ENCODE results near the gene TOP2B. TPM values are rescaled to one million over a fixed set of nuclear protein-coding genes. Genes with fewer than 3 reads are reported as not detected.

TOP2B gene
- total and polyA plus RNA-seq, 9 of the 15 experiments (the other 6 are each of a cell fraction or from before 2014, with no cell fraction given), result 45.3 to 186 (median 134) TPM

DNA sequence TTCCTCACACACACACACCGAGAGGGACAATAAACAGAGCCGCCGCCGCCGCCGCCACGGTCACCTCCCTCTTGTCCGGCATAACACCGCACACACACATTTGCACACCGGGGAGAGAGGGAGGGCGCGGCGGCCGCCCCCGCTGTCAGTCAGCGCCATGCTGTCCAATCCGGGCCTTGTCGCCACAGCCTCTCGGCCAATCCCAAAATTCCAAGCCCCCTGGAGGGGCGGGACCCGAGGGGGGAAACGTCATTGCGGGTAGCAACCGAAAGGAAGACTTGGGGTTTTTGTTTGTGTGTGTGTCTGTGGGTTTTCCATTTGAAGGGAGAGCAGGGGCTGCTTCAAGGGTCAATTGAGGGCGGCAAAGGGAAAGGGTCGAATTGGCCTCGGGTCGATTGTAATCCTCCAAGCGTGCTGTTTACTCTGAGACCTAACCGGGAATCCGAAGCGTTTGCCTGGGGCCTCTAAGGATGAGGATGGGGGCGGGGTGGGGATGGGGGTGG lies at the start of gene TOP2B (continued):
- TF ChIP-seq, protein P1, sequence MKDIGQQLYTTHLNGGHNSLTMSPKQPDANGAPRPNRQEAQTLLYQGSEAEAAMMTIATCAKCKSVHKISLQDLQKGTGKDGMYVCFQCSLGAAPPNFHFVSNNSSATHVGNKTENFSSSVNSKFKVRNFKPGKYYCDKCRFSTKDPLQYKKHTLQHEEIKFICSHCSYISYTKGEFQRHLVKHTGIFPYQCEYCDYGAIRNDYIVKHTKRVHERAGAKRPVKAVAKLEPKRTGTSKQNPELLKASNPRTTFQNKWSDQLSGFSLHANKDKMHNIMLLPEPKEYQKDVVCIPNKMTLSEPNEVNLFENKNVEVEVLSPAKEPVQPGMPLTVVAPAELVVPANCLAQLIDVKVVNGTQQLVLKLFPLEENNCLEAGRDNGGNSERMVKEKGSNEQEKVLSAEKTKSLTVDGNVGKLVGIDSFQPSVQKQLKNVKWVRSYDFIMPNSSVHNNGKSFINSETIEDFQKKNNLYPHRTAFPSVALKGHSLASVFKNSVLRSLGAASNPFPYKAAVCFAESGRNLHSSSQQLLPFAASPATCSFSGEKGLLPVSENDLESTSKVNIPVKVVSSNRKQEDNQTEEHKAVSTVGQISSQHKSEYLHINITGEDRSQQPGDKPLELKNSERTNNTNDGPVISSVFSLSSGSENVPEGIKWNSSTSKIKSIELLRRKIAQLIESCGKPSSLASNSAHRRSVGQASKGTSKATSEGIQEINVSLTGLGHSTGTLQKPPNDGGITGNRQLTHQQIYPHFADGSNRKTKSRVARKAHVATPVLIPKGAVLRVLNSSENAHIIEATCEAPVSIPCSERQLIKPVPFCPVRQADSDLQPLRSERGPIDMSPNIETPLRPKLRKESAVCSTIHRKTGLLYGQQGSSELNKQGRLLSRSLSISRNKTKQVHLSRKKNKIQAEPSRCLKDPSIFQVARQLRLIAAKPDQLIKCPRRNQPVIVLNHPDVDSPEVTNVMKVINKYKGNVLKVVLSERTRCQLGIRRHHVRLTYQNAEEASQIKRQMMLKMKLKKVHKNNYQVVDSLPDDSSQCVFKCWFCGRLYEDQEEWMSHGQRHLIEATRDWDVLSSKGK (CRISPR knock-in tag; IDR thresholded peaks at IDR 0.05), result no peak
- peak; percentile 98 for TF ChIP-seq CREM (IDR thresholded peaks at IDR 0.05; ENCODE audit: low read depth)
- no peak for TF ChIP-seq ZNF175 (CRISPR knock-in tag; IDR thresholded peaks at IDR 0.05; ENCODE audit: low read depth)
- TF ChIP-seq, protein P2, sequence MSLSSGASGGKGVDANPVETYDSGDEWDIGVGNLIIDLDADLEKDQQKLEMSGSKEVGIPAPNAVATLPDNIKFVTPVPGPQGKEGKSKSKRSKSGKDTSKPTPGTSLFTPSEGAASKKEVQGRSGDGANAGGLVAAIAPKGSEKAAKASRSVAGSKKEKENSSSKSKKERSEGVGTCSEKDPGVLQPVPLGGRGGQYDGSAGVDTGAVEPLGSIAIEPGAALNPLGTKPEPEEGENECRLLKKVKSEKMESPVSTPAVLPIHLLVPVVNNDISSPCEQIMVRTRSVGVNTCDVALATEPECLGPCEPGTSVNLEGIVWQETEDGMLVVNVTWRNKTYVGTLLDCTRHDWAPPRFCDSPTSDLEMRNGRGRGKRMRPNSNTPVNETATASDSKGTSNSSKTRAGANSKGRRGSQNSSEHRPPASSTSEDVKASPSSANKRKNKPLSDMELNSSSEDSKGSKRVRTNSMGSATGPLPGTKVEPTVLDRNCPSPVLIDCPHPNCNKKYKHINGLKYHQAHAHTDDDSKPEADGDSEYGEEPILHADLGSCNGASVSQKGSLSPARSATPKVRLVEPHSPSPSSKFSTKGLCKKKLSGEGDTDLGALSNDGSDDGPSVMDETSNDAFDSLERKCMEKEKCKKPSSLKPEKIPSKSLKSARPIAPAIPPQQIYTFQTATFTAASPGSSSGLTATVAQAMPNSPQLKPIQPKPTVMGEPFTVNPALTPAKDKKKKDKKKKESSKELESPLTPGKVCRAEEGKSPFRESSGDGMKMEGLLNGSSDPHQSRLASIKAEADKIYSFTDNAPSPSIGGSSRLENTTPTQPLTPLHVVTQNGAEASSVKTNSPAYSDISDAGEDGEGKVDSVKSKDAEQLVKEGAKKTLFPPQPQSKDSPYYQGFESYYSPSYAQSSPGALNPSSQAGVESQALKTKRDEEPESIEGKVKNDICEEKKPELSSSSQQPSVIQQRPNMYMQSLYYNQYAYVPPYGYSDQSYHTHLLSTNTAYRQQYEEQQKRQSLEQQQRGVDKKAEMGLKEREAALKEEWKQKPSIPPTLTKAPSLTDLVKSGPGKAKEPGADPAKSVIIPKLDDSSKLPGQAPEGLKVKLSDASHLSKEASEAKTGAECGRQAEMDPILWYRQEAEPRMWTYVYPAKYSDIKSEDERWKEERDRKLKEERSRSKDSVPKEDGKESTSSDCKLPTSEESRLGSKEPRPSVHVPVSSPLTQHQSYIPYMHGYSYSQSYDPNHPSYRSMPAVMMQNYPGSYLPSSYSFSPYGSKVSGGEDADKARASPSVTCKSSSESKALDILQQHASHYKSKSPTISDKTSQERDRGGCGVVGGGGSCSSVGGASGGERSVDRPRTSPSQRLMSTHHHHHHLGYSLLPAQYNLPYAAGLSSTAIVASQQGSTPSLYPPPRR (CRISPR knock-in tag; IDR thresholded peaks at IDR 0.05; ENCODE audit: borderline replicate concordance), result no peak
- TF ChIP-seq RNF2 (IDR thresholded peaks at IDR 0.05), result no peak
- TF ChIP-seq HNRNPL (IDR thresholded peaks at IDR 0.05; ENCODE audit: low read depth, low read length), result no peak
- 0 out of 2 replicates have a peak, but pooled peaks have one; percentile 17 for TF ChIP-seq TARDBP (IDR thresholded peaks at IDR 0.05)
- TF ChIP-seq, protein P3, sequence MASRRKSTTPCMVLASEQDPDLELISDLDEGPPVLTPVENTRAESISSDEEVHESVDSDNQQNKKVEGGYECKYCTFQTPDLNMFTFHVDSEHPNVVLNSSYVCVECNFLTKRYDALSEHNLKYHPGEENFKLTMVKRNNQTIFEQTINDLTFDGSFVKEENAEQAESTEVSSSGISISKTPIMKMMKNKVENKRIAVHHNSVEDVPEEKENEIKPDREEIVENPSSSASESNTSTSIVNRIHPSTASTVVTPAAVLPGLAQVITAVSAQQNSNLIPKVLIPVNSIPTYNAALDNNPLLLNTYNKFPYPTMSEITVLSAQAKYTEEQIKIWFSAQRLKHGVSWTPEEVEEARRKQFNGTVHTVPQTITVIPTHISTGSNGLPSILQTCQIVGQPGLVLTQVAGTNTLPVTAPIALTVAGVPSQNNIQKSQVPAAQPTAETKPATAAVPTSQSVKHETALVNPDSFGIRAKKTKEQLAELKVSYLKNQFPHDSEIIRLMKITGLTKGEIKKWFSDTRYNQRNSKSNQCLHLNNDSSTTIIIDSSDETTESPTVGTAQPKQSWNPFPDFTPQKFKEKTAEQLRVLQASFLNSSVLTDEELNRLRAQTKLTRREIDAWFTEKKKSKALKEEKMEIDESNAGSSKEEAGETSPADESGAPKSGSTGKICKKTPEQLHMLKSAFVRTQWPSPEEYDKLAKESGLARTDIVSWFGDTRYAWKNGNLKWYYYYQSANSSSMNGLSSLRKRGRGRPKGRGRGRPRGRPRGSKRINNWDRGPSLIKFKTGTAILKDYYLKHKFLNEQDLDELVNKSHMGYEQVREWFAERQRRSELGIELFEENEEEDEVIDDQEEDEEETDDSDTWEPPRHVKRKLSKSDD (conservative IDR thresholded peaks at IDR 0.05; ENCODE audit: low read length), result no peak
- no peak; the same call in 1 of the 2 replicates for TF ChIP-seq GTF2E2 (tag; IDR thresholded peaks at IDR 0.05)
- TF ChIP-seq ZNF124 (CRISPR knock-in tag; IDR thresholded peaks at IDR 0.05), result no peak
- TF ChIP-seq CBFA2T2 (conservative IDR thresholded peaks at IDR 0.05), result no peak
- TF ChIP-seq, protein P4, sequence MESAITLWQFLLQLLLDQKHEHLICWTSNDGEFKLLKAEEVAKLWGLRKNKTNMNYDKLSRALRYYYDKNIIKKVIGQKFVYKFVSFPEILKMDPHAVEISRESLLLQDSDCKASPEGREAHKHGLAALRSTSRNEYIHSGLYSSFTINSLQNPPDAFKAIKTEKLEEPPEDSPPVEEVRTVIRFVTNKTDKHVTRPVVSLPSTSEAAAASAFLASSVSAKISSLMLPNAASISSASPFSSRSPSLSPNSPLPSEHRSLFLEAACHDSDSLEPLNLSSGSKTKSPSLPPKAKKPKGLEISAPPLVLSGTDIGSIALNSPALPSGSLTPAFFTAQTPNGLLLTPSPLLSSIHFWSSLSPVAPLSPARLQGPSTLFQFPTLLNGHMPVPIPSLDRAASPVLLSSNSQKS (CRISPR knock-in tag; IDR thresholded peaks at IDR 0.05), result no peak
